ENCODE results near the gene GSE1. TPM values are rescaled to one million over a fixed set of nuclear protein-coding genes. Genes with fewer than 3 reads are reported as not detected.

The GSE1 gene
- total and polyA plus RNA-seq, 2 donors from 2014 or later = 9.5 to 92.8 TPM

GRCh38 chr16:85633888-85634287 is 20.8 kb downstream of the GSE1 start:
- TF ChIP-seq, protein P1, sequence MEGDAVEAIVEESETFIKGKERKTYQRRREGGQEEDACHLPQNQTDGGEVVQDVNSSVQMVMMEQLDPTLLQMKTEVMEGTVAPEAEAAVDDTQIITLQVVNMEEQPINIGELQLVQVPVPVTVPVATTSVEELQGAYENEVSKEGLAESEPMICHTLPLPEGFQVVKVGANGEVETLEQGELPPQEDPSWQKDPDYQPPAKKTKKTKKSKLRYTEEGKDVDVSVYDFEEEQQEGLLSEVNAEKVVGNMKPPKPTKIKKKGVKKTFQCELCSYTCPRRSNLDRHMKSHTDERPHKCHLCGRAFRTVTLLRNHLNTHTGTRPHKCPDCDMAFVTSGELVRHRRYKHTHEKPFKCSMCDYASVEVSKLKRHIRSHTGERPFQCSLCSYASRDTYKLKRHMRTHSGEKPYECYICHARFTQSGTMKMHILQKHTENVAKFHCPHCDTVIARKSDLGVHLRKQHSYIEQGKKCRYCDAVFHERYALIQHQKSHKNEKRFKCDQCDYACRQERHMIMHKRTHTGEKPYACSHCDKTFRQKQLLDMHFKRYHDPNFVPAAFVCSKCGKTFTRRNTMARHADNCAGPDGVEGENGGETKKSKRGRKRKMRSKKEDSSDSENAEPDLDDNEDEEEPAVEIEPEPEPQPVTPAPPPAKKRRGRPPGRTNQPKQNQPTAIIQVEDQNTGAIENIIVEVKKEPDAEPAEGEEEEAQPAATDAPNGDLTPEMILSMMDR (IDR thresholded peaks at IDR 0.05; ENCODE audit: borderline replicate concordance, extremely low read depth, insufficient read depth) = no peak
- intact Hi-C loops (cut with DNase I) = no loop called here
- H3K4me1 ChIP-seq (ENCODE audit: control insufficient read depth in 2 of 3, insufficient read depth in 2 of 3, low read depth in 1 of 3, low read length in 3 of 3) = peaks cover 0 to 18% (median 0%) of the 10 kb centered on the region in 3 donors
- no peaks in the 10 kb centered on the region for H3K27me3 ChIP-seq (ENCODE audit: control insufficient read depth, insufficient read depth, low read length)
- no peak for FAIRE-seq
- no peak overlapping the region for H3K27ac ChIP-seq (ENCODE audit: low read depth in 2 of 2, low read length in 2 of 2)
- no peak overlapping the region for H3K9ac ChIP-seq (ENCODE audit: low read length in 3 of 3)
- no peak overlapping the region for H3K4me3 ChIP-seq (ENCODE audit: low read length in 3 of 3)
- H3K9me3 ChIP-seq (ENCODE audit: control insufficient read depth in 2 of 3, insufficient read depth in 1 of 3, low read length in 3 of 3) = peaks cover 0 to 7% (median 0%) of the 10 kb centered on the region in 3 donors
- no peaks in the 10 kb centered on the region for H3K36me3 ChIP-seq (ENCODE audit: control insufficient read depth in 2 of 3, insufficient read depth in 3 of 3, low read length in 3 of 3)
- no peak for DNase-seq

- Histone ChIP-seq H3K4me1 (ENCODE audit: control insufficient read depth in 2 of 3, insufficient read depth in 2 of 3, low read depth in 1 of 3, low read length in 3 of 3) (peaks cover 0 to 23% (median 0%) of the 10 kb centered on the region in 3 donors), H3K36me3 (ENCODE audit: control insufficient read depth in 2 of 3, insufficient read depth in 3 of 3, low read length in 3 of 3) (no peaks in the 10 kb centered on the region), H3K4me3 (ENCODE audit: low read length in 3 of 3) (no peak overlapping the region), H3K27me3 (ENCODE audit: control insufficient read depth, insufficient read depth, low read length) (no peaks in the 10 kb centered on the region), H3K9ac (ENCODE audit: low read length in 3 of 3) (no peak overlapping the region), H3K9me3 (ENCODE audit: control insufficient read depth in 2 of 3, insufficient read depth in 1 of 3, low read length in 3 of 3) (peaks cover 0 to 2% (median 0%) of the 10 kb centered on the region in 3 donors), H3K27ac (ENCODE audit: low read depth in 2 of 2, low read length in 2 of 2) (no peak overlapping the region)
- peak in 3 of 5 donors; percentile 49 to 65 (median 60) for DNase-seq
- intact Hi-C loops (cut with DNase I) = no loop called here
- no peak for FAIRE-seq
- TF ChIP-seq, protein P1 (IDR thresholded peaks at IDR 0.05; ENCODE audit: borderline replicate concordance, extremely low read depth, insufficient read depth) = no peak
Measured at GRCh38 chr16:85634747-85635544, 21.8 kb downstream of the GSE1 start.

- Histone ChIP-seq H3K4me3 (ENCODE audit: low read length in 3 of 3) (no peak overlapping the region), H3K27me3 (ENCODE audit: control insufficient read depth, insufficient read depth, low read length) (no peaks in the 10 kb centered on the region), H3K36me3 (ENCODE audit: control insufficient read depth in 2 of 3, insufficient read depth in 3 of 3, low read length in 3 of 3) (no peaks in the 10 kb centered on the region), H3K4me1 (ENCODE audit: control insufficient read depth in 2 of 3, insufficient read depth in 2 of 3, low read depth in 1 of 3, low read length in 3 of 3) (peaks cover 0 to 23% (median 0%) of the 10 kb centered on the region in 3 donors), H3K27ac (ENCODE audit: low read depth in 2 of 2, low read length in 2 of 2) (no peak overlapping the region), H3K9ac (ENCODE audit: low read length in 3 of 3) (no peak overlapping the region), H3K9me3 (ENCODE audit: control insufficient read depth in 2 of 3, insufficient read depth in 1 of 3, low read length in 3 of 3) (no peaks in the 10 kb centered on the region)
- DNase-seq (no peak), FAIRE-seq (no peak)
- intact Hi-C loops (cut with DNase I) = no loop called here
- TF ChIP-seq, protein P1 (IDR thresholded peaks at IDR 0.05; ENCODE audit: borderline replicate concordance, extremely low read depth, insufficient read depth) = no peak
Measured at GRCh38 chr16:85635545-85636140, 22.5 kb downstream of the GSE1 start.

Measured in kidney (tissue), 14 donors.